NCI-H446 treated with DMSO at 0.1 percent for 48 hours (cell line): ENCODE results near the gene SQSTM1.

Source experiments
- DNase-seq: peaks from one replicate; lab custom pipeline; 2025; lab: John Stamatoyannopoulos, UW

SQSTM1 gene

GRCh38 chr5:179874136-179874535 is 53.4 kb downstream of the SQSTM1 start:
- no peak for DNase-seq

GRCh38 chr5:179874536-179875292 is 54.0 kb downstream of the SQSTM1 start:
- DNase-seq = no peak

GRCh38 chr5:179875741-179876609 is 55.3 kb downstream of the SQSTM1 start:
- DNase-seq = no peak

GRCh38 chr5:179876610-179876952 is 55.9 kb downstream of the SQSTM1 start:
- DNase-seq = no peak

- DNase-seq = no peak
Measured at GRCh38 chr5:179878222-179879002, 57.7 kb downstream of the SQSTM1 start.

GRCh38 chr5:179879003-179879689 is 58.4 kb downstream of the SQSTM1 start:
- no peak for DNase-seq

- DNase-seq = no peak
Measured at GRCh38 chr5:179879690-179880010, 58.9 kb downstream of the SQSTM1 start.

- DNase-seq = no peak
Measured at GRCh38 chr5:179880066-179880650, 59.5 kb downstream of the SQSTM1 start.

GRCh38 chr5:179880848-179881590 is 60.3 kb downstream of the SQSTM1 start:
- no peak for DNase-seq

- DNase-seq = no peak
Measured at GRCh38 chr5:179882338-179882737, 61.6 kb downstream of the SQSTM1 start.

GRCh38 chr5:179883163-179883562 is 62.5 kb downstream of the SQSTM1 start:
- no peak for DNase-seq

GRCh38 chr5:179885491-179886090 is 64.9 kb downstream of the SQSTM1 start:
- DNase-seq = no peak

- no peak for DNase-seq
Measured at GRCh38 chr5:179886190-179886911, 65.6 kb downstream of the SQSTM1 start.

GRCh38 chr5:179887095-179887494 is 66.4 kb downstream of the SQSTM1 start:
- DNase-seq = no peak
